Peyer's patch (tissue), 4 donors: ENCODE data around the gene GRIK4. TPM values are rescaled to one million over a fixed set of nuclear protein-coding genes. Genes with fewer than 3 reads are reported as not detected.

Experiments used
- DNase-seq, 3 donors: peaks; one replicate each; pipeline ENCODE4 v3.0.0-alpha.2; 2017 to 2019
- H3K27ac ChIP-seq, 4 donors: fragments of 200-600 bp; sonication (generic); one replicate each; pipeline ENCODE4 v1.5.1; 2016 to 2019
- H3K27me3 ChIP-seq, 2 donors: fragments of 200-600 bp; sonication (generic); one replicate each; pipeline ENCODE4 v1.5.1; 2019
- H3K36me3 ChIP-seq, 3 donors: fragments of 200-600 bp; sonication (generic); one replicate each; pipeline ENCODE4 v1.5.1; 2016 to 2019
- H3K4me1 ChIP-seq, 4 donors: fragments of 200-600 bp; sonication (generic); one replicate each; pipeline ENCODE4 v1.5.1; 2016 to 2019
- H3K4me3 ChIP-seq, 4 donors: fragments of 200-600 bp; sonication (generic); 1 replicate in 3 of 4; 2 replicates in 1 of 4; pipeline ENCODE4 v1.5.1; 2016 to 2019; ENCODE audit warnings: mild to moderate bottlenecking in 1 of 4
- H3K9me3 ChIP-seq, 4 donors: fragments of 200-600 bp; sonication (generic); one replicate each; pipeline ENCODE4 v1.5.1; 2016 to 2019; ENCODE audit warnings: mild to moderate bottlenecking in 1 of 4
- POLR2A ChIP-seq, 2 donors: fragments of 450-650 bp; IDR thresholded peaks; one replicate each; pipeline ENCODE4 v1.5.1; 2017; ENCODE audit warnings: antibody characterized with exemption in 2 of 2, mild to moderate bottlenecking in 2 of 2, moderate library complexity in 2 of 2
- total RNA-seq, 4 donors: library from RNA; depleted of rRNA; stranded (reverse); fragments of >200 nt; gene quantifications; one replicate each; pipeline ENCODE4 v1.1.0, GENCODE V29; 2016
- TF ChIP-seq, protein P1 (sequence below), 6 experiments: fragments of 450-650 bp in 4 of 6; fragments of 200-600 bp in 2 of 6; sonication (generic) in 1 of 6; IDR thresholded peaks; one replicate each; pipeline ENCODE4 v1.5.1; 2017 to 2019; ENCODE audit warnings: antibody characterized with exemption in 6 of 6, mild to moderate bottlenecking in 3 of 6, moderate library complexity in 1 of 6

Gene GRIK4
- total RNA-seq, 4 donors from 2014 or later = 0.40 to 2.5 TPM; not detected in 2

DNA sequence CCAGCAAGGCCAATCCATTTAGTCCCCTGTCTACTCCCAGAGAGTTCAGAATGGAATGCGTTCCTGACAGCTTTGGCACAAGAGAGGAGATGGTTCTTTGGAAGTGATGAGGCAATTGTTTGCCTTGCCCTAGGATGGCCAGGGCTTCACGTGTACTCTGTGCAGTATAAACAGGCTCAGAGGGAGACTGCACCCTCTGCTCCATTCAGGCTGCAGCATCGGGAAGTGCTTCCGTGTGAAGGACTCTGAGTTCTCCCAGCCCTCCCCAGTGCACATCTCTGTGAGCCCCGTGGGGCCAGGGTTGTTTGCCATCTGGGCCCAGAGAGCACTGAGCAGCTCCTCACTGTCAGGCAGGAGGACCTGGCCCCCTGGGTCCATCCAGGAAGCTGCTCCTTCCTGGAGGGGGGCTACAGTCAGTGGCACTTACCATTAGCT lies 297.1 kb downstream of the GRIK4 start:
- H3K27ac ChIP-seq = no peak overlapping the region
- H3K36me3 ChIP-seq = no peaks in the 10 kb centered on the region
- TF ChIP-seq, protein P1, sequence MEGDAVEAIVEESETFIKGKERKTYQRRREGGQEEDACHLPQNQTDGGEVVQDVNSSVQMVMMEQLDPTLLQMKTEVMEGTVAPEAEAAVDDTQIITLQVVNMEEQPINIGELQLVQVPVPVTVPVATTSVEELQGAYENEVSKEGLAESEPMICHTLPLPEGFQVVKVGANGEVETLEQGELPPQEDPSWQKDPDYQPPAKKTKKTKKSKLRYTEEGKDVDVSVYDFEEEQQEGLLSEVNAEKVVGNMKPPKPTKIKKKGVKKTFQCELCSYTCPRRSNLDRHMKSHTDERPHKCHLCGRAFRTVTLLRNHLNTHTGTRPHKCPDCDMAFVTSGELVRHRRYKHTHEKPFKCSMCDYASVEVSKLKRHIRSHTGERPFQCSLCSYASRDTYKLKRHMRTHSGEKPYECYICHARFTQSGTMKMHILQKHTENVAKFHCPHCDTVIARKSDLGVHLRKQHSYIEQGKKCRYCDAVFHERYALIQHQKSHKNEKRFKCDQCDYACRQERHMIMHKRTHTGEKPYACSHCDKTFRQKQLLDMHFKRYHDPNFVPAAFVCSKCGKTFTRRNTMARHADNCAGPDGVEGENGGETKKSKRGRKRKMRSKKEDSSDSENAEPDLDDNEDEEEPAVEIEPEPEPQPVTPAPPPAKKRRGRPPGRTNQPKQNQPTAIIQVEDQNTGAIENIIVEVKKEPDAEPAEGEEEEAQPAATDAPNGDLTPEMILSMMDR (IDR thresholded peaks at IDR 0.05) = no peak
- no peak for TF ChIP-seq POLR2A (IDR thresholded peaks at IDR 0.05)
- no peaks in the 10 kb centered on the region for H3K9me3 ChIP-seq
- no peaks in the 10 kb centered on the region for H3K27me3 ChIP-seq
- no peak overlapping the region for H3K4me3 ChIP-seq
- H3K4me1 ChIP-seq = no peaks in the 10 kb centered on the region
- DNase-seq = no peak

DNA sequence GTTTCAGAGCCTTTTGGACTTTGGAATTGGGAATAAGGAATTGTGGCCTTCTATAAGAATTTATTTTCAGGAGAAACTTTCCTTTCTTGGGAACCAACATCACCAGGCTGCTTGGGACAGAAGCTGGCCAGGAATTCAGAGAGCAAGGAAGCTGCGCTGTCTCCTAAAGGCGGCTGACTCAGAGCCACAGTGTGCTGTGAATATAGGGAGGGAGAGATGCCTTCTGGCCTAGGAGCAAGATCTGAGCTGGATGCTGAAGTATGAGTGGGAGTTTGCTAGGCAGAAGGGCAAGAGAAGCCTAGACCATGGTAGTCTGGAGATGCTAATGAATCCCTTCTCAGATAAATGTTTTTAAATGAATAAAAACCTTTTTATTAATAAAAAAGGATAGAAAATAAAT lies 298.7 kb downstream of the GRIK4 start:
- Histone ChIP-seq H3K9me3 (no peaks in the 10 kb centered on the region), H3K4me1 (no peaks in the 10 kb centered on the region), H3K4me3 (no peak overlapping the region), H3K27me3 (no peaks in the 10 kb centered on the region), H3K36me3 (no peaks in the 10 kb centered on the region), H3K27ac (no peak overlapping the region)
- TF ChIP-seq POLR2A (IDR thresholded peaks at IDR 0.05) = no peak
- TF ChIP-seq, protein P1 (IDR thresholded peaks at IDR 0.05) = no peak
- no peak for DNase-seq

DNA sequence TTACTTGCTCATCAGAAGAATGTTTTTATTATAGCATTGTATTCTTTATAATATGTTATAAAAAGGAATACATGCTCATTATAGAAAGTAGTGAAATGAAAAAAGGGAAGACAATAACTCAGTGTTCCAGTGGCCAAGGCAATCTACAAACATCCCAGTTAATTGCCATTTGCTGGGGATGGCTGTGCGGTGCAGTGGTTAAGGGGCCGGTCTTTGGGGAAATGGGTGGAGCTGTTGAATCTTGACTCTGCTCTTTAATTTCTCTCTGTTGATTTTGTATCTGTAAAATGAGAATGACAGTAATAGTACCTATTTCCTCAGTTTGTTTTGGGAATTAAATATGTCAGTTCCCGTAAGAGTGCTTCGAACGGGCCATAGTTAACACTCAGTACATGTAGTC lies 299.7 kb downstream of the GRIK4 start:
- no peak for DNase-seq
- TF ChIP-seq, protein P1 (IDR thresholded peaks at IDR 0.05) = no peak
- no peaks in the 10 kb centered on the region for H3K27me3 ChIP-seq
- no peaks in the 10 kb centered on the region for H3K4me1 ChIP-seq
- no peaks in the 10 kb centered on the region for H3K9me3 ChIP-seq
- no peak overlapping the region for H3K27ac ChIP-seq
- no peaks in the 10 kb centered on the region for H3K36me3 ChIP-seq
- no peak overlapping the region for H3K4me3 ChIP-seq

DNA sequence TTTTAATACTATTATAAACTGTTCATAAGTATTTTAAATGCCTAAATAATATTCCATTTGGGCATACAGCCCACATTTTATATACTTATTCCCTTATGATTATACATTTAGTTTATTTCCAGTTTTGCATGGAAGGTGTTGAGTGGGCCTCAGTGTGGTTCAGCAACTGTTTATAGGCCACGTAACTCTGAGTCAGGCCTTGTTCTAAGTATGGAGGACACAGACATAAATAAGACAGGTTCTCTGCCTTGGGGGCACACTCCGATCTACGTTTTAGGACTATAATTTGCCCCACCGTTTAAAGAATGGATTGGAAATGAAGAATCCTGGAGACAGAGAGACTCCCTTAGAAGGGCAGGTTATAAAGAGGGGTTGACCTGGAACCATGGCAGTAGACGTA lies 300.2 kb downstream of the GRIK4 start:
- no peaks in the 10 kb centered on the region for H3K4me1 ChIP-seq
- H3K36me3 ChIP-seq = no peaks in the 10 kb centered on the region
- no peaks in the 10 kb centered on the region for H3K27me3 ChIP-seq
- TF ChIP-seq POLR2A (IDR thresholded peaks at IDR 0.05) = no peak
- TF ChIP-seq, protein P1 (IDR thresholded peaks at IDR 0.05) = no peak
- no peaks in the 10 kb centered on the region for H3K9me3 ChIP-seq
- DNase-seq = no peak
- no peak overlapping the region for H3K4me3 ChIP-seq
- H3K27ac ChIP-seq = no peak overlapping the region

DNA sequence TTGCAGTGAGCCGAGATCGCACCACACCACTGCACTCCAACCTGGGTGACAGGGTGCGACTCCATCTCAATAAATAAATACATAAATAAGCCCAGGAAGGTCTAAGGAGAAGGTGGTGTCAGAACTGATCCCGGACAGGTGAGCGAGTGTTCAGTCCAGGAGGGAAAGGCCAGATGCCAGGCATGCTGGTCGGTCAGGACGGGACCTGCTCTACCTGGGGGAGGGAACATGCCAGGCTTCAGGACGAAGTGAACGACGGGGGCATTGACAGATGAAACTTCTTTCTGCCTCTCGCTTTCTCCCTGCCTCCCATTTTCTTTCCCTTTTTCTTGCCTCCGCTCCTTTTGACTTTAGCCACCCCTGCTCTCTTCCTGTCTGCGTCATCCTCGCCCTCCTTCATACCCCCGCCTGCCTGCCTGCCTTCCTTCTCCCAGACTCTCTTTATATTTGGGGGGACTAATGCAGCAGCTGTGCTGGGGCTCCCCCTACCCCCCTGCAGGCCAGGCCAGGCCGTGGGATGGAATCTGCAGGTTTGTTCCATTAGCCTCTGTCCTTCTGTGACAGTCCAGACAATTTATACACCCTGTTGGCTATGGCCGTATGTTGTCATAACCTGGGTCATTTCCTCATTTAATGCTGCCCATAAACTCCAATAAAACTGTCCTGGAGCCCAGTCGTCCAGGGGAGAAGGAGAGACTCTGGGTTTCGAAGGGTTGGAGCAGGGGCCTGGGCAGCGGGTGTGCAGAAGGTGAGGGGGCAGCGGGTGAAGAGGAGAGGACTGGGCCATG lies 303.2 kb downstream of the GRIK4 start:
- Histone ChIP-seq H3K27me3 (no peaks in the 10 kb centered on the region), H3K4me1 (no peaks in the 10 kb centered on the region), H3K36me3 (no peaks in the 10 kb centered on the region), H3K27ac (no peak overlapping the region), H3K9me3 (no peaks in the 10 kb centered on the region), H3K4me3 (no peak overlapping the region)
- TF ChIP-seq, protein P1 (IDR thresholded peaks at IDR 0.05) = no peak
- TF ChIP-seq POLR2A (IDR thresholded peaks at IDR 0.05) = no peak
- DNase-seq = no peak
